HG03442 (cell line): ENCODE results near the gene DLL1.
"Not testable (repeated sequence)": the region's sequence is repeated elsewhere in the genome, so short reads cannot be mapped to it uniquely, and the experiment has no call there.

Source experiments
- ATAC-seq: cut with Tn5 transposase; IDR thresholded peaks from one replicate; pipeline ENCODE4 v1.9.1; 2021; ENCODE audit warnings: mild to moderate bottlenecking, moderate library complexity; ENCODE audit not compliant: unreplicated experiment

Gene DLL1

GRCh38 chr6:170269151-170269845 is 21.6 kb downstream of the DLL1 start:
- no peak for ATAC-seq

DNA sequence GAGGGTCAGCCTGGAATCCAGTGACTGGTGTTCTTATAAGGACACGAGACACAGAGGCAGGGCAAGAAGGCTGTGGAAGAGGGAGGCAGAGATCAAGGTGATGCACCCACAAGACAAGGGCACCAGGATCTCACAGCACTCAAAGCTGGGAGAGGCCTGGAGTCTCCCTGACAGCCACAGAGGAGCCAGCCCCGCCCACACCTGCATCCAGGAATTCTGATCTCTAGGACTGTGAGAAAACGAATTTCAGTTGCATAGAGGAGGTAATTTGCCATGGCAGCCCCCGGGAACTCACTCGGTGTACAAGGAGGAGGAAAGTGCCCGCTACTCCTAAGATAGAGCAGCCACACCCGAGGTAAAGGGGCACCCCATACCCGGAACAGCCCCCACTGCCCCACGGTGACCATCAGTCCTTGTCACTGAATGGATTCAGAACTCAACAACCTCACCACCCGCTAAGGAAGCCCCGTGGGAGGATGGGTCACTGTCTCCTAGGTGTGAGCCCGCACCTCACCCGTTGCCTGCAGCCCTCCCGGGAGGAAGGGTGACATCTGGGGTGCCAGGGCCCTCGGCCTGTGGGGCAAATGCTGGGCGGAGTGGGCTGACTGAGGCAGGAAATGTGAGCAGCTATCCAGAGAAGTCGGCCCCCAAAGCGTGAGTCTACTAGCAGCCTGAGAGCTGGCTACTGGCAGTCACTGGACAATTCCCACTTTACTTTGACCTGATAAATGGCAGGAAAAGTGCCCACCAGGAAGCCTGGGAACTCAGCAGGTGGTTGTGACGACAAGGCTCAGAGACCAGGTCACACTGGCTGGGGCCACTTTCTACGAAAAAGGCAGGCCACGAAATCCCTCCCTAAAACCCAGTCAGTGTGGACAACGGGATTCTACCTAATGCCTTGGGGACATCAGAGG is 22.4 kb downstream of the DLL1 start:
- ATAC-seq, result no peak

GRCh38 chr6:170267688-170268087 is 23.2 kb downstream of the DLL1 start:
- ATAC-seq, result no peak

GRCh38 chr6:170266061-170266825 is 24.6 kb downstream of the DLL1 start:
- no peak for ATAC-seq

GRCh38 chr6:170265655-170266054 is 25.2 kb downstream of the DLL1 start:
- ATAC-seq, result no peak

DNA sequence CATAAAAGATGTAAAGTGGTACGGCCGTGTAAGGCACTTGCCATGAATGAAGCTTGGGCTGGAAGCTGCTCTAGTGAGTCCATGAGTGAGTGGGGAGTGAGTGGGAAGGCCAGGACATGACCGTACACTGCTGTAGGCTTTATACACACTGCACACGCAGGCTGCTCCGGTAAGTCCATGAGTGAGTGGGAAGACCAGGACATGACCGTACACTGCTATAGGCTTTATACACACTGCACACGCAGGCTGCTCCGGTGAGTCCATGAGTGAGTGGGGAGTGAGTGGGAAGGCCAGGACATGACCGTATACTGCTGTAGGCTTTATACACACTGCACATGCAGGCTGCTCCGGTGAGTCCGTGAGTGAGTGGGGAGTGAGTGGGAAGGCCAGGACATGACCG is 26.2 kb downstream of the DLL1 start:
- ATAC-seq, result not testable (repeated sequence)

DNA sequence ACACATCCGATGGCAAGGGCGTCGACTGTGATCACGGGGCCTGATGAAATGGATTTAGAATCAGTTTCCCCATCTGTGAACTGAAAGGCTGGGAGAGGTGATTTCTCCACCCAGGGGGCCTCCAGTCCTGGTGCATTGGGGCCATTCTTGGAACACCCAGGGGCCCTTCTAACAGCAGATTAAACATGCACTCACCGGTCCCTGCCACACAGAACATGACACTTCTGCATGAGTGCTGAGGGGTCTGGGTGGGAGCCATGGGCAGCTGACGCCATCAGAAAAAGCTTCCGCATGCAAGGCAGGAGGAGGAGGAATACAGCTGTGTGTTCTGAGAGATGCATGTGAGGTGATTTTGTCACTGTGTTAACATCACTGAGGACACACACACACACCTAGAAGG is 26.8 kb downstream of the DLL1 start:
- ATAC-seq, result no peak

DNA sequence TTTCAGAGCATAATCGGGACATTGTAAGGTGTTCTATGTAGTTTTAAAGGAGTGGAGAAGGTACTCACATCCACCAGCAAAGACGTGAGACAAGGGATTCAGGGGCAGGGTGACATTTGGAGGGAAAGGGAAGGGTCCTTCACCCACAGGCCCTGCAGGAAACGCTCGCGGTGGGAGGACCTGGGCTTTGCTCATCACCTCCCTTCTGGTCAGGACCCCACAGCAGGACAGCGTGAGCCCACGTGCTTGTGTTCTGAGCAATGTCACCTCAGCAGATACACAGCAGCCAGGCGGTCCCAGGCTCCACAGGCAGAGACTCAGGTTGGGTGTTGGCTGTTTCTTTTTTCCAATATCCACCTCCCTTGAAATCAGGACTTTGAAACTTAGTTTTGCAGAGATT is 27.5 kb downstream of the DLL1 start:
- ATAC-seq, result no peak

DNA sequence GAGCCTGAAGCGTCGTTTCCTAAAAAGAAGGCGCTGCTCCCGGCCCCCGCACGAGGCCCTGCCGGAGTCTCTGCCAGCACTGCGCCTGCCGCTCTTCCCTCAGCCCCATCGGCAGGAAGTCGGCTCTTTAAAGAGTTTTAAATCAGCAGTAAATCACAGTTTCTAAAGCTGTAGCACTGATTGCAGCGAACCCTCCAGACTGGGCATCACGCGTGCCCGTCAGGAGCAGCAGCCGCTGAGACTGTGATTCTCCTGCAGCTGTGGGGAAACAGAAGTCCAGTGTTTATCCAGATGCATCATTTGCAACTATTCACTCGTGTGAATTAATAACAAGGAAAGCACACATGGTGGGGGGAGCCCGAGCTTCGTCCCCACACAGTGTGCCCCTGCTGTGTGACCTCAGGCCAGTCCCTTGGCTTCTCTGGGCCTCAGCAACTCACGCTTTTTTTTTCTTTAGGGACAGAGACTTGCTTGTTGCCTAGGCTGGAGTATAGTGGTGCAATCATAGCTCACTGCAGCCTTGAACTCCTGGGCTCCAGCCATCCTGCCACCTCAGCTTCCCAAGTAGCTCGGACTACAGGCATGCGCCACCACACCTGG is 28.3 kb downstream of the DLL1 start:
- no peak for ATAC-seq

- no peak for ATAC-seq
These were observed 29.0 kb downstream of the DLL1 start for GRCh38 chr6:170261643-170262488.

DNA sequence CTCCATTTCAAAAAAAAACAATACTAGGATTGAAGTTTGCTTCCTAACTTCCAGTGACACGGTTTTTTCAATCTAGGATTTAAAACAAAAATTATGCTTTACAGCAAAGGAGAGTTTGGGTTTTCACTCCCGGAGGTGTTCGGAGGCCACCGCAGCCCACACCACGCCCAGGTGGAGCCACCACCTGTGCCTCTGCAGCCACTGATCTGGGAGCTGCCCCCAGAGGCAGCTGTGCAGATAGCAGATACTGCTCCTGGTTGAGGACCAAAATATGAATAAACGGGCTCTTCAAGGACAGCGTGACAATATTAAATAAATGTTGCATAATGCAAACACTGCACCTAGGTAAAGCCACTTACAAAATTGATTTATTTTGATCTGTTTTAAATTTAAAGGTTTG is 30.2 kb downstream of the DLL1 start:
- no peak for ATAC-seq

DNA sequence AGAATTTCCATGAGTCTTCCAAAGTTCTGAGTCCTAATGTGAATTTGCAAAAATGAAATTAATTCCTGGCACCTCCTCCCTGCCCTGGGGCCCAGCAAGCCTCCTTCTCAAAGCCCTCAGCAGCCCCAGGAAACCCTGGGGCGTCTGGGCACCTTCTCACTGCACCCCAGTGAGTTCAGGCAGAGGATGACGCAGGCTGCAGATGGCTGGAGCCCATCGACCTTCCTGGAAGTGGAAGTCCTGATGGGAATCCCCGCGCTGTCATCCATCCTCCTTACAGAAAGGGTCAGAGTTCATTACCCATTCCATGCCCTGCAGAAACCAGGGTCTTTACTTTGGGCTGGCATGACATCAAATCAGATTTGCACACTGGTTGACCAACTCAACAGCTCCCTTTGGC is 31.6 kb downstream of the DLL1 start:
- ATAC-seq, result no peak

- ATAC-seq, result no peak
These were observed 32.5 kb downstream of the DLL1 start for GRCh38 chr6:170258407-170258806.

DNA sequence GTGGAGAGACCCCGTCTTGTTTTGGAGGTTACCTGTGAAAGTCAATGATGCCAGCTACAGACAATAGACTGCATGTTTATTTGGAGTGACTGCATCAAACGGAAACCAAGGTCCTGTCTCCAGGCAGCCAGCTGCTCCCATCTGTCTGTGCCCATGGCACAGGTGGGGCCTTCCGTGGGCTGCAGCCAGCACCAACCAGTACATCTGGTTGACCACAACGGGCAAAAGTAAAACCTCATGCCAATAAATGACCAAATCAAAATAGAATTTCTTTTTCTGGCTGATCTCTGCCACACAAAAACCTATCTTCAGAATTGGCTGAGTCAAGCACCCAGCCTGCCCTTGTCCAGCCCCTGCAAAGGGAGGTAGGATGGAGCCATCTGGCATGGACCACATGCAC is 33.5 kb downstream of the DLL1 start:
- ATAC-seq, result no peak

DNA sequence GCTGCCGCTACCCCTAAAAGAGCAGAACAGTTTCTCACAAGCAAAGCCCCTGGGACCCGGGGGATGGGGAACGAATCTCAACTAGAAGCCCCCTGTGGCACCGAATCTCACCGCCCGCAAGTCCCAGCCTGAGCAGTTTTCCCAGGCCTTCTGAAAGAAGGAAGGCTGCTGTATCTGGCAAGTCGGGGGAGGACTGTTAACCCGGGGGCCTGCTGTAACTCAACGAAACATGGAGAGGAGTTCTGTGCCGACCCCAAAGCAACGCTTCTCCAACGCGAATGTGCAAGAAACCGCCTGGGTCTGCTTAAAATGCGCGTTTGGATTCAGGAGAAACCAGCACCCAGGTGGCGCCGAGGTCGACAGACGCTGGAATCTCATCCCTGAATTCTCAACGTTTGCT is 34.2 kb downstream of the DLL1 start:
- no peak for ATAC-seq

- no peak for ATAC-seq
These were observed 35.3 kb downstream of the DLL1 start for GRCh38 chr6:170255426-170256125.

DNA sequence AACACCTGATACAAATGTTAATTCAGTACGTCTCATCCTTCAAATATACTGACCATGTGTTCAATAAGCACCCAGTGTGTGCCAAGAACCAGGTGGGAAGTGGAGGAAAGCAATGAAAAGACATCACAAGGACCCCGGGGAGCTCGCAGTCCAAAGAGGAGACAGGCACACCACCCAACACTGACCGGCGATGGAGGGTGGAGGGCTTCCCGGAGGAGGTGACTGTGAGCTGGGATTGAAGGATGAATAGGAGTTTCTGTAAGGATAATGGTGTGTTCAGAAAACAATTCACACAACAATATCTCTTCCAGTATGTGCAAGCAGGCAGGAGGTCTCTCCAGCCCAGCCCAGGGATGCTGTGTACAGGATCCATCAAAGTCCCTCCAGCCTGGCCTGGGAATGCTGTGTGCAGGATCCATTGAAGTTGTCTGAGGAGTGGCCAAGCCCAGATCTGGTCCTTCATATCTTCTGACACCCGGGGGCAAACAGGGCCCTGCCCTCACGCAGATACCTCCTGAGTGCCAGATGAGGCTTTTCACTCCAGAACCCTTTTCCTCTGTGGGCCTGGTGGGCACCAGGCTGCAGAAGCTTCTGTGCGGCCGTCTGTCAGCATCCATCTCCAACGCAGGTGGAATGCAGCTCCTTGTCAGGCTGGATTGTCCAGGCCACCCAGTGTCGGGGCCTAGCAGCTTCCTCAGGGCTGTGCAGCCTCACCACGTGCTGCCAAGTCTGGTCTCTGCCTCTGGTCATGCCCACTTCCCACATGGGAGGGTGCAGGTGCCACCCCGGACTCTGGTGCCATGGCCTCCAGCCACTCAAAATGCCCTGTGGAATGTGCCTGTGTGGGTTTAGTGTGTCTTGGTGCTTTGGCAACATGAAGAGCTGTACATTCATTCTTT is 36.3 kb downstream of the DLL1 start:
- no peak for ATAC-seq

DNA sequence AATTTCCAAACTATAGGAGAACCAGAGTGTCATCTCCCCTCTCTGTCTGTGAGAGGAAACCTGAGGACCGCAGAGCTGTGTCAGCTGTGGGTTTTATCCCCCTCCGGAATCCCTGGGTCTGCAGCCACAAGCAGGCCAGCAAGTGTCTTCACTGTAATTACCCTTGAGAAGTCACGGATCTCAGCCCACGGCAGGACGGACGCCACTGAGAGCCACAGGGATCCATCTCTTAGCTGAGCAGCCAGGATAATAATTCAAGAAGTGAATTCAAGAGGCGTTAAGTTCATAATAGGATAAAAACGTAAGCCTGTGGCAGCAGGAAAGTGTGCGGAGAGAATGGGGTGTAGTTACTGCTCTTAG is 37.0 kb downstream of the DLL1 start:
- ATAC-seq, result no peak
